GM21737 (cell line): ENCODE measurements around the gene HELZ2.

ENCODE experiments used
- ATAC-seq: cut with Tn5 transposase; IDR thresholded peaks from one replicate; pipeline ENCODE4 v1.9.1; 2021; ENCODE audit warnings: mild to moderate bottlenecking, moderate library complexity; ENCODE audit not compliant: unreplicated experiment

HELZ2 gene

GRCh38 chr20:63525971-63526370 is 48.1 kb downstream of the HELZ2 start:
- ATAC-seq, result no peak

- no peak for ATAC-seq
Measured at GRCh38 chr20:63525185-63525584, 48.9 kb downstream of the HELZ2 start.
